Measurements from ENCODE around the gene LAMB4. TPM values are rescaled to one million over a fixed set of nuclear protein-coding genes. Genes with fewer than 3 reads are reported as not detected.
A peak's percentile ranks its signal among the peaks of the same experiment; 100 is the strongest.

The LAMB4 gene
- polyA plus RNA-seq, 1 of the 3 experiments (the other 2 are of a cell fraction), result 0.36 TPM

GRCh38 chr7:107982918-107983389 lies 147.2 kb downstream of the LAMB4 start:
- Histone ChIP-seq H3F3A (replicated peaks; ENCODE audit: insufficient read depth) (peaks cover 34% of the 10 kb centered on the region), H3K9me3 (no peaks in the 10 kb centered on the region), H3K4me2 (no peak overlapping the region; the same call in 1 of the 2 replicates), H3K36me3 (replicated peaks in 1 of 2; ENCODE audit: control insufficient read depth in 1 of 2, insufficient read depth in 2 of 2, low read length in 1 of 2) (peaks cover 86 to 95% of the 10 kb centered on the region in 2 experiments), H3K27ac (ENCODE audit: low read depth in 2 of 2, low read length in 1 of 2) (peak overlapping the region; percentile 11 to 64; a peak in 3 of 4 replicates), H3K9me2 (no peaks in the 10 kb centered on the region), H3K9ac (no peak overlapping the region), H2AFZ (ENCODE audit: low read depth) (no peak overlapping the region), H3K27me3 (ENCODE audit: insufficient read depth) (no peaks in the 10 kb centered on the region), H4K20me1 (ENCODE audit: insufficient read depth) (peaks cover 22% of the 10 kb centered on the region), H3K4me1 (ENCODE audit: control insufficient read depth in 1 of 2, insufficient read depth in 2 of 2, low read depth in 1 of 2, low read length in 1 of 2) (peaks cover 0 to 11% of the 10 kb centered on the region in 2 experiments; a peak in 3 of 4 replicates), H3K4me3 (ENCODE audit: low read depth in 2 of 2, low read length in 1 of 2) (no peak overlapping the region), H3K79me2 (ENCODE audit: insufficient read depth) (peaks cover 84% of the 10 kb centered on the region)
- TF ChIP-seq SMC3 (IDR thresholded peaks at IDR 0.05; ENCODE audit: low read depth, low read length), result no peak
- no peak for TF ChIP-seq ELF1 (IDR thresholded peaks at IDR 0.05)
- TF ChIP-seq POLR2AphosphoS5 (IDR thresholded peaks at IDR 0.05; ENCODE audit: low read depth, low read length), result 0 out of 2 replicates have a peak, but pooled peaks have one; percentile 28
- no peak for TF ChIP-seq USF1 (IDR thresholded peaks at IDR 0.05; ENCODE audit: borderline replicate concordance, low read depth)
- peak in 1 of 2 experiments; percentile 43; a peak in 1 of 4 replicates for TF ChIP-seq EP300 (IDR thresholded peaks at IDR 0.05; ENCODE audit: borderline replicate concordance in 1 of 2, low read depth in 1 of 2, low read length in 1 of 2)
- no peak for TF ChIP-seq REST (IDR thresholded peaks at IDR 0.05; ENCODE audit: low read depth, low read length)
- peak; percentile 72; the same call in 1 of the 2 replicates for TF ChIP-seq NFIC (IDR thresholded peaks at IDR 0.05; ENCODE audit: borderline replicate concordance)
- TF ChIP-seq CTCF (IDR thresholded peaks at IDR 0.05), result peak; percentile 53
- no peak for TF ChIP-seq NRF1 (IDR thresholded peaks at IDR 0.05; ENCODE audit: low read depth, low read length)
- no peak for TF ChIP-seq GABPA (IDR thresholded peaks at IDR 0.05; ENCODE audit: low read depth)
- peak; percentile 31; the same call in 1 of the 2 replicates for TF ChIP-seq TCF12 (IDR thresholded peaks at IDR 0.05)
- TF ChIP-seq IRF3 (IDR thresholded peaks at IDR 0.05; ENCODE audit: low read depth, low read length), result no peak
- TF ChIP-seq CHD2 (IDR thresholded peaks at IDR 0.05; ENCODE audit: low read length, partially characterized antibody), result no peak
- TF ChIP-seq JUND (IDR thresholded peaks at IDR 0.05), result 0 out of 2 replicates have a peak, but pooled peaks have one; percentile 19
- TF ChIP-seq MXI1 (IDR thresholded peaks at IDR 0.05; ENCODE audit: low read depth, low read length), result no peak
- TF ChIP-seq SIN3A (IDR thresholded peaks at IDR 0.05; ENCODE audit: borderline replicate concordance, low read depth, low read length), result no peak
- peak; percentile 73 for TF ChIP-seq PBX3 (IDR thresholded peaks at IDR 0.05)
- no peak for DNase-seq
- WGBS (ENCODE audit: low lambda C conversion rate), result 40% methylated on average over 2 of the region's 2 CpGs
- CTCF ChIA-PET, result interaction anchor here (1.0 to 4.0 kb wide), 17 partner anchors 10 to 163 kb away, joined by 3 to 33 read pairs (median 5); partner anchors contain the start of gene LAMB1
- POLR2A ChIA-PET, result interaction anchor here (1.0 kb wide), 1 partner anchor 20 kb away, joined by 3 read pairs; the partner anchor contains the start of gene LAMB1
